ENCODE data around the gene PPP2R5C.

PPP2R5C gene

DNA sequence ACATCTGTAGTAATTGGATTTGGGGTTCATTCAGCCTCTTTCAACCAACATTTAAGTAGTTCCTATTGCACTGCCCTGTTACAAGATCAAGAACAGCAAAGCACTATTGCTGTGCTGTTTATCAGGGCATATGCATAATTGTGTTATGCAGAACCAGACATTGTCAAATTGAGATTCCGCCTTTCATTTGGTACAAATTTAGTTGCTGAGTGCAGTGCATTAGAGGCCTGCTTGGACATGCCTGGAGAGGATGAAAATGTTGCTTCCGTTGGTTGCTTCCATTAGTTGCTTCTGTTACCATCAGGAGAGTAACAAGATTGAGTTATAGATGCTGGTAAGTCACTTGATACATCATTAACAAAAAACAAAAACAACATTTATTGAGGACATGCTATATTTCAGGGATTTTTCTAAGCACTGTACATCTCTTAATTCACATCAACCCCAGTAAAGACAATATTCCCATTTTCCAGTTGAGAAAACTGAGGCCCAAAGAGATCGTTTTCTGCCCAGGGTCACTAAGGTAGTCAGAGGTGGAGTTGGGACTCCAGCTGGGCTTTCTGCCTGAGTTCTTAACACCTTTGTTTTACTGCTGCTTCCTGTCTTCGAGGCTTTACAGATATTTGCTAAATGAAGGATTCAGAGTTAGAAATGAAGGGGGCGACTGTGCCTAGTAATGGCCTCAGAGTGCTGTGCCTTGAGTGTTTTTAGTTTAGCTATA lies 79.3 kb downstream of the PPP2R5C start:
- DNase-seq (ENCODE audit: low read depth): no peak

DNA sequence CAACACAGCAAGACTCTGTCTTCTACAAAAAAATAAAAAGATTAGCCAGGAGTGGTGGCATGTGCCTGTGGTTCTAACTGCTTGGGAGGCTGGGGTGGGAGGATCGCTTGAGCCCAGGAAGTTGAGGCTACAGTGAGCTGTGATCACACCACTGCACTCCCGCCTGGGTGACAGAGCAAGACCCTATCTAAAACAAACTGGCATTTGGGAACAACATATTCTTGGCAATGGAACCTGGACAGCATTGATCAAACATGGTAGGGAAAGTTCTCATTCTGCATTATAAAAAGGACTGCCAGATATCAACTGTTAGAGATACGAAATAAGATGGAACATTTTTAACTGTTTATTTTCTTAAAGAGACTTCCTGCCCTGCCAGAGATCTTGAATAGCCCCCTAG lies 81.5 kb downstream of the PPP2R5C start:
- DNase-seq (ENCODE audit: low read depth): no peak

DNA sequence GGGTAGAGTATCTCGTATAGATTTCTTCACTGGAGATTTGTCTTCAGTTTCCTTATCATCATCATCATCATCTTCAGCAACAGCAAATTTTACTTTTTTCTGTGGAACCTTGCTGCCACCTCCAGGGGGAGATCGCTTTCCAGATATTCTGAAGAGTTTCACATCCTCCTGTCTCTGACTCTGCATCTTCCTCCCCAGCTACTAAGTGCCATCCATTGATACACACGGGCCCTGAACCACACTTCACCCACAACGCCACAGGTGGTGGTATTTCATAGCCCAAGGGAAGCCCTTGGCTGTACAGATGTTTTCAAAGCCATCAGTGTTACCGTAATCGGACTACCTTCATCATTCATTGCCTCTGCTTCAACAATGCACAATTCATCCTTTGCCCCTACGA lies 82.2 kb downstream of the PPP2R5C start:
- DNase-seq (ENCODE audit: low read depth): peak; percentile 42

DNA sequence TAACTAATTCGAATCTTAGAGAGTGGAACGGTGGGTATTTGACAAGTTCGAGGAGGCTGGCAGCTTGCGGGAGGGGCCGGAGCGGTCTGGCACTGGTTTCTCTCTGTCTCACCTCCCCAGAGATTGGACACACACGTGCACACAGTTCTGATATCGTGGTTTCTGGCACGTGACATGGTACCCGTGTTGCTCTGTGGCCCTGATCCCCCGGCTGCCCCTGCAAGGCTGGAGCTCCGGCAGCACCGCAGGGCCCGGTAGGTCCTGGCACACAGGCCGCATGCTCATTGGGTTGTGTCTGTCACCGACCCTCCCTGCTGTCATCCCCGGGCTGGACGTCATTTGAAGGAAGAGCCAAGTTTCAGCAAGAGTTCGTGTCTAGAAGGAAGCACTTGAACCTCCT lies 82.7 kb downstream of the PPP2R5C start:
- no peak for DNase-seq (ENCODE audit: low read depth)

DNA sequence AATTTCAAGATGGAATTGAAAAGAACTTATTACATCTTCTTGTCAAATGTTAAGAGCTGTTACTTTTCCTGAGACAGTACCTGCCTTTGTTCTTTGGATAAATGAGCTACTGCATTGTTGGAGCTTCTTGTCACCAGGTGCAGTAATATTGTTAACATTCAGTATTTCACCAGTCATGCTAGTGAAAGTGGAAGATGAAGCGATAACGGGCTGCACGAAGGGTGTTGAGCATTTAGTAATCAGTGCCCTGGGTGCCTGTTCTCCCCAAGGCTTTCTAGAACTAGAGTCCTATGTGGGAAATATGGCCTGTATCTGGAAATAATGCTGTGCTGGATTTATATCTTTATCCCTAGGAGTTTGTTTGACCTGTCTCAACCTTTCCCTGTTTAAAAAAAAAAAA lies 83.2 kb downstream of the PPP2R5C start:
- no peak for DNase-seq (ENCODE audit: low read depth)

DNA sequence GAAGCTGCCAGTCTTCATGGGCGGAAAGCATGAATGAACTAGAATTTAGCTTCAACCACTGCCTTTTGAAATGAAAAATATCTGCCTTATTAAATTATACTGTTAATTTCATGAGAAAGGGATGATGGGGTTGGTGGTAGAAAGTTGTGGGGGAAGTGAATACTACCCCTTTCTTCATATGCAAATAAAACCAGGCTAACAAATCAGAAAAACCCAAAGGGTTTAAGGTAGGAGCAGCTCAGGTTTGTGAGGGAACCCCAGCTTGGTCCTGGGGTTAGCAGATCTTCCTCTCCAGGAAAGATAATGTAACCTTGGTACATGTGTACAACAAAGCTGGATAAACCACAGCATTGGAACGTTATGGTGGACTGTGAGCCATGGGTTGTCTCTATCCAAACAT lies 84.0 kb downstream of the PPP2R5C start:
- DNase-seq (ENCODE audit: low read depth): no peak

DNA sequence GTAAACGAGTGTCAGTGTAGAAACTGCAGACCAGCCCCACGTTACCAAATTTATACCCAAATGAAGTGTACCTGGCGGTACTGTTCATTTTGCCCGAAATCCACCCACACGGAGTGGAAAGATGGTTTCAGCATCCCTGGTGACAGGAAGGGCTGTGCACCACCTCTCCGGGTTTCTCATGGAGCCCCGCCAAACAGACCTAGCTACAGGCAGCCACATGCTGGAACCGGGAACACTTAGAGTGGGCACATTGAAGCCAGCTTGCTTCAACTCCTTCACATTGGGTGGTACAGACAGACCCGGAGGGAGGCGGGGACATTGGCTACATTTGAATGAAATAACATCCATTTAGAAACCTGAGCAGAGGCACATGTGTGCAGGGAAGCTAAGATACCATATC lies 84.4 kb downstream of the PPP2R5C start:
- DNase-seq (ENCODE audit: low read depth): no peak

DNA sequence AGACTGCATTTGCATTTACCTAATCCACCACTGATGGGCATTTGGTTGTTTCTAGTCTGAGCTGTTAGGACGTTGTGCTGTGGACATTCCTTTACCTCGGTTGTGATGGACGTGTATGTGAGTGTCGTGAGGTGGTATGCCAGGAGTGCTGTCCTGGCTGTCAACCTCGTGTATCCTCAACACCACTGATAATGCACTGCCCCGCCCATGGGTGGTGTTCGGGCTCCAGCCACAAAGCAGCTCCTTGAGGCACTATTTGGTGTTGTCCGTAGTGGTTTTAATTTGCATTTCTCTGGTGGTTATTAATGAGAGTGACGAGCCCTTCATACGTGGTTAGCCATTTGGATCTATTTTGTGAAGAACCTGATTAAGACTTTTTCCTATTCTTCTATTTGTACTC lies 87.6 kb downstream of the PPP2R5C start:
- DNase-seq (ENCODE audit: low read depth): no peak

DNA sequence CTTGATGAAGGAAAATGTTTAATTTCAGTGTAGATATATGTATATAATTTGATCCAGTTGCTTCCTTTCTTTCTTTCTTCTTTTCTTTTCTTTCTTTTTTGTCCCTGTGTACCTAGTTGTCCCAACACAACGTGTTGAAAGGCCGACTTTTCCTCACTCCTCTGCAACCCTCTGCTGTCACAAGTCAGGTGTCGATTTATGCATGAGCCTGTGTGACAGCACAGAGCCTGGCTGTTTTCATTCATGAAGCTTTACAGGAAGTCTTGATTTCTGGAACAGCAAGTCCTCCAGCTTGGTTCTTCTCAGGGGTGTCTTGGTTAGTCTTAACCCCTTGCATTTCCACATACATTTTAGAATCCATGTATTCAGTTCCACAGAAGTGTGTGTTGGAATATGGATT lies 88.1 kb downstream of the PPP2R5C start:
- DNase-seq (ENCODE audit: low read depth): no peak

DNA sequence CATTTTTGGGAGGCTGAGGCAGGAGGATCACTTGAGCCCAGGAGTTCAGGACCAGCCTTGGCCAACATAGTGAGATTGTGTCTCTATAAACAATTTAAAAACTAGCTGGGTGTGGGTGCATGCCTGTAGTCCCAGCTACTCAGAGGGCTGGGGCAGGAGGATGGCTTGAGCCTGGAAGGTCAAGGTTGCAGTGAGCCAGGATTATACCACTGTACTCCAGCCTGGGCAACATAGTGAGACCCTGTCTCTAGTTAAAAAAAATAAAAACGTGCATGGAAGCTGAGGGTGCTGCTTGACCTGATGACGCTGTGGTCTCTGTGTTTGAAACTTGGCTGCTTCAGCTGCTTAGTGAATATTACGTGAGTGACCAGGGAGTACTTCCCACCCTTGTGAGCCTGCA lies 89.7 kb downstream of the PPP2R5C start:
- no peak for DNase-seq (ENCODE audit: low read depth)

DNA sequence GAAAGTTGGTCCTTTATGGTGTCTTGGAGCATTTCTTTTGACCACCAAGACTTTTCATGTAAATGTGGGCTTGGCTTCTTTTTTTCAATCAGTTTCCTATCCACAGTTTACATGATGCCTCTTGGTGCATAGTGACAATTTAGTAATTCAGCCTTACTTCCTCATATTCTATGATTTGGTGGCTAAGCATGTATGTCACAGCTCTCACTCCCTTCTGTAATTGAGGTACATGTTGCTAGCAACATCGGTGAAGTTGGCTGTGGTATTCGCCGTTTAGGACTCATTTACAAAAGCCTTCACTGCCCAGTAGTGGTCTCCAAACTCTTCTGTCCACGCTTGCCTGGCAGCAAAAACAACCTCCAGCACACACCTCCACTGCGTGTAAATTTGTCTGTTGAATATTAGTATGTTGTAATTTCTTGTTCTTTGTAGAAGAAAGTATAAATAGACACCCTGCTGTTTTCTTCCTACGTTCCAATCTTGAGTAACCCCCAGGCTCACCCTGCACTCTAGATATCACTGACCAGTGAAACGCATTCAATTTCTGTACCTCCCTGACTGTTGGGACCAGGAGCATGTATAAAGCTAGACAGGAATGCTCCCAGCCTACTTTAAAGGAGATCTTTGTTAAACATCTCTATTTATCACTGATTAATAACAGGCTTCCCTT lies 90.4 kb downstream of the PPP2R5C start:
- no peak for DNase-seq (ENCODE audit: low read depth)

DNA sequence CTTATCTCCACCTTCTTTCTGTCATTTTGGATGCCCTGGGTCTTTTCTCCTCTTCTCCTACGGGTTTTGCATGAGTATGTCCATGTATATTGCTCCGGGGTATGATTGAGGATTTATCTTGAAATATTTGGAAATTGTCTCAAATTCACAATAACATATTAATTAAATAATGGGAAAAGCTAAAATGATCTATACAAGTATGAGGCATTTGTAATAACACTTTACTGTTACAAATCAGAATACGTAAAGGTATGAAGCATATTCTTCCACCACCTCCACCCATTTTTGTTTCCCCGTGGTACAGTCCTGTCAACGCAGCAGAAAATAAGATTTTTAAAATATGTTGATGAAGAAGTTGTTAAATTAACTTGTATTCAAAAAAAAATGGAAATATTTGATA lies 91.3 kb downstream of the PPP2R5C start:
- DNase-seq (ENCODE audit: low read depth): no peak

DNA sequence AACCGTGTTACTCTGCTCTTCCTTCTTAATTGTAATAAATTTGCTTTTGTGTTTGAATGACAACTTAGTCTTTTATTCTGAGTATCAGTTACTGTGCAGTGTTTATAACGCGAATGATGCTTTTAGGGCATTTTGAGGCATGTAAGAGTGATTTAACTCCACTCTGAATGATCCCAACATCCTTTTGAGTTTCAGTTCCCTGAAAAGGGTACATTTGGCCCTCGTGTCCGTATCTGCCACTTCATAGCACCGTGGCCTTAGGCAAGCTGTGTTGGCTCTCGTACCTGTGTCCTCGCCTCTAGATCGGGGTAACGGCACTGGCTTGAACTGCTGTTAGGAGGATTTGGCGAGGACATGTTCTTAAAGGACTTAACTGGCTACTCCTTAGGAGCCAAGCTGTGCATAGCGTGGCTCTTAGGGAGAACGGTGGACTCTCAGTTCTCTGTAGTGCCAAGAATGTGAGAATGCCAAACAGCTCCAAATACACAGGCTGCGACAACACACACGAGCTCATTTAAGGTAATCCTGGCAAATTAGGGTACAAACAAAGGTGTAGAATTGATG lies 92.0 kb downstream of the PPP2R5C start:
- no peak for DNase-seq (ENCODE audit: low read depth)

DNA sequence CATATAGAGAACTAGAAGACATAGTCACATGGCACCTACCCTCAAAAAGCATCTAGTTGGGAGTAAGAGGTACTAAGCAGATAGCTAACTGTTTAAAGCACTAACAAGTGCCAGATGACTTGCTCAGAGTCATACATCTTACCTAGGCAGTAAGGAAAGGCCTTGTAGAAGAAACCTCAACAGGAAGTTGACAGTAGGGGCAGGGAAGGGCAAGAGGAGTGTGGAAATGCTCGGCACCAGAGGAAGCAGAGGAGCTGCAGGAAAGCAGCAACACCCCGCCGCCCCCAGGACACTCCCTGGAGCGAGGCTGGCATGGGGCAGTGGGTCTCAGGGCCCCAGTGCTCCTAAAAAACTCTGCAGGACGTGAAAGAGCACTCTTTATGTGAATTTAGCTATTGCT lies 92.9 kb downstream of the PPP2R5C start:
- DNase-seq (ENCODE audit: low read depth): no peak

DNA sequence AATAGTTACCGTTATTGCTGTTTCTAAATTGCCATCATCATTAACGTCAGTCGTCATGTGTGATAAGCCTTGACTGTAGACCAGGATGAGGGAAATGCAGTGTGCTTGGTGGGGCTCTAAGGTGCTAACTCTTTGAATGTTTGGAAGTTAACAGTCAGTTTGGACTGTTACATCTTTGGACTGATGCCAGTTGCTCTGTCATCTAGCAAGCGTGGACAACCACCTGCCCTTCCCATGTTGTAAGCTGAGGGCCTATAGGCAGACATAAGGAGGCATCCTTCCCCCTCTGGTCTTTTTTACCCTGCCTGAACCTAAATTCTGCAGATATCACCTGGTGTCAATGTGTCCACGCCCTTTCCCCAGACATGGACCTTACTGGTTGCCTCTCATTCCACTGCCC lies 94.4 kb downstream of the PPP2R5C start:
- DNase-seq (ENCODE audit: low read depth): no peak

DNA sequence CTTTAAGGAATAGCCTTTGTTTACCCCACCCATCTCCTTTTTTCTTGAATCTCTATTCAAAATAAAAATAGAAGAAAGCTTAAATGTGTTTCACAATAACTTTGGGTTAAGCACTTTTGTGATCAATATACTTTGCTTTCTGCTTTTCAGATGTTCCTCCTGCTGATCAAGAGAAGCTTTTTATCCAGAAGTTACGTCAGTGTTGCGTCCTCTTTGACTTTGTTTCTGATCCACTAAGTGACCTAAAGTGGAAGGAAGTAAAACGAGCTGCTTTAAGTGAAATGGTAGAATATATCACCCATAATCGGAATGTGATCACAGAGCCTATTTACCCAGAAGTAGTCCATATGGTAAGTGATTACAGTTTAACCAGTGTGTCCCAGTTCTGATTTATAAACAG lies 95.0 kb downstream of the PPP2R5C start:
- no peak for DNase-seq (ENCODE audit: low read depth)

DNA sequence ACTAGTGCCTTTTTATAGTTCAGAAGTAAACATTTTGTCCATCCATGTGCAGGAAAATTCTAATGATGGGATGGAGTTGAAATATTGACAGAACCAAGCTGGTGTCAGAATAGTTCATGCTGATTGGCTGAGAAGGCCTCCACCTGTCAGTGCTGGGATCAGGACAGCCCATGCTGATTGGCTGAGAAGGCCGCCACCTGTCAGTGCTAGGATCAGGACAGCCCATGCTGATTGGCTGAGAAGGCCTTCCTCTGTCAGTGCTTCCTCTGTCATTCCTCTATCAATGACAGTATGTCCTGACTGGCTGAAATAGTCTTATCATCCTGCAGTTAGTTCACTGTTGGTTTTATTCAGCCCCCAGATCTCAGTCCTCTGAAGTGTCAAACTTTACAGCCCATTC lies 95.7 kb downstream of the PPP2R5C start:
- DNase-seq (ENCODE audit: low read depth): no peak

DNA sequence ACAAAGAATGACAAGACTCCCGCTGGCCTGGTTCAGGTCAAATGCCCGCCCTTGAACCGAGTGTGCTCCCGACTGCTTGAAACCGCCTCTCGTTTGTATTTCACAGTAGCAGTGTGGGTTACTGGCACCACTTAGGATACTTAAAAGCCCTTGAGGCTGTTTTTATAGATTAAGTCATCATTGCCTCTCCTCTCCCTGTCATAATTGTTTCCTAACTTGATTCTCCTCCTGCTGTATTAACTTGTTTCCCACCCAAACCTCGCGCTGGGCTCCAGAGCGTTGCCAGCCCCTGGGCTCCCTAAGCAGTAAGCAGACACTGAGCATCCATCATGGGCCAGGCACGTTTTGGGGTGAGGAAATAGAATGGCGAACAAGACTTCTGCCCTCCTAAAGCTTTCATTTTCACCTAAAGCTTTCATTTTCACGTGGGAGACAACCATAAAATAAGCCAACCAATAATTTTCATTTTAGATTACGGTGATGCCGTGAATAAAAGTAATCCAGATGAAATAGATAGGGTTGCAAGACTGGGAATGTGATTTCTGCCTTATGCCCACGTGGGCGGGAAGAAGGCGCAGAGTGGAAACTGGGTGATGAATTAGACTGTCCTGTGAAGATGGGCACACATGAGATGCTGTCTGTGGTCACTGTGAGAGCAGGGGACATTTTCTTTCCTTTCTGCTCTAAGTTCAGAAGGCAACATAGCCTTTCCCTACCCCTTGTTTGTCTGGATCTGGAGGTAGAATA lies 97.5 kb downstream of the PPP2R5C start:
- no peak for DNase-seq (ENCODE audit: low read depth)

DNA sequence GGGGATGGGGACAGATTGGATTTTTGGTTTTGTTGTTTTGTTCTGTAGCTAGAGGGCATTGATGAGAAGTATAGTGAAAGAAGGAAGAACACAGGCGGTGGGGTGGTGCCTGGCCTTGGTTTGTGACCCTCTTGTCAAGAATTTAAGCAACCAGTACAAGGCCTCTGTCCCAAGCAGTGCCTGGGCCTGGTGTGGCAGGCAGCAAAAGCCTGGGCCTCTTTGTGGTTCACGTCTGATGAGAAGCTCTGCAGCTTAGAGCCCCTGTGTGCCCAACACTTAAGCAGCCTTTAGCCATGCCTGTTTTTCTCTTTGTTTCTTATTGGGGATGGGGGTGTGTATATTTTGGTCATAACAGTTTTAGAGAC lies 98.0 kb downstream of the PPP2R5C start:
- DNase-seq (ENCODE audit: low read depth): no peak

DNA sequence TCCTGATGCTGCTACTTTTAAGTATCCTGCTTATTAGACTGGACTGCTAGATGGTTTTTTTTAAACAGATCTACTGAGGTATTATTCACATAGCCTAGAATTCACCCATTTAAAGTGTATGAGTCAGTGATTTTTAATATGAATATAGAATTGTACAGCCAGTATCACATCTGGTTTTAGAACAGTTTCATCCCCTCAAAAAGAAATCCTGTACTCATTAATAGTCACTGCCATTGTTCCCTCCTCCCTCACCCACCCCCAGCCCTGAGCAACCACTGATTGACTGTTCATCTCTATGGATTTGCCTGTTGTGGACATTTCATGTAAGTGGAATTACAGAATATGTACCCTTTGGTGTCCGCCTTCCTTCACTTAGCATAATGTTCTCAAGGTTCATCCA lies 98.4 kb downstream of the PPP2R5C start:
- no peak for DNase-seq (ENCODE audit: low read depth)

DNA sequence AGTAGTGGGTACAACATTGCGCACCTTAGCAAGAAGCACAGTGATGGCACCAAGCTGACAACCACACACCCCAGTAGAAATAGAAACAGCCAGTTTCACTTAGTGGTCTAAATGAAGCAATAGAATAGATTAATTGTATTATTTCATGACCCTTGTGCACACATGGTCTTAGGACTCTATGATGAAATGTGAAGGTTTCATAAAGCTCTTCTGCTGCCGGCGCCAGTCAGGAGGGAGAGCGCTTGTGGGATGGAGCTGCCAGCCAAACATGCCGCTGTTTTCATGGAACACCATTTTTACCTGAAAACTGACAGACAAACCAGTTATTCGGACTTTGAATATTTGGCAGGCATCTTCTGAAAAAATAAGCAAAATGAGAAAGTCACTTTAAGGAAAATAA lies 100.0 kb downstream of the PPP2R5C start:
- no peak for DNase-seq (ENCODE audit: low read depth)

DNA sequence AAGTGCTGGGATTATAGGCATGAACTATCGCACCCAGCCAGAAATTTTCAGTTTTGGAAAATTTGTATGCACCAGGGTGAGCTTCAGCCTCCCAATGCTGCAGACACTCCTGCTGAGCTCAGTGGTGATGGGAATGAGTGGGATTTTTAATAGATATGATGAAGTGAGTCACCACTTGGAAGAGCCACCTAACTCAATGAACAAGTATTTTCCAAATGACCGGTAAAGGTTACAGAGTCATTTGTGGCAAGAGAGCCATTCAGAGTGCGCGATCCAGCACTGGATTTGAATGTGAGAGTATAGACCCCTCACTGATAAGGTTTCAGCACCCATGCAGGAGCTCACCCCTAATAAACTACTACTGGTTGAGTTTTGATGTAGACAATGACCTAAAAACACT lies 100.7 kb downstream of the PPP2R5C start:
- no peak for DNase-seq (ENCODE audit: low read depth)

DNA sequence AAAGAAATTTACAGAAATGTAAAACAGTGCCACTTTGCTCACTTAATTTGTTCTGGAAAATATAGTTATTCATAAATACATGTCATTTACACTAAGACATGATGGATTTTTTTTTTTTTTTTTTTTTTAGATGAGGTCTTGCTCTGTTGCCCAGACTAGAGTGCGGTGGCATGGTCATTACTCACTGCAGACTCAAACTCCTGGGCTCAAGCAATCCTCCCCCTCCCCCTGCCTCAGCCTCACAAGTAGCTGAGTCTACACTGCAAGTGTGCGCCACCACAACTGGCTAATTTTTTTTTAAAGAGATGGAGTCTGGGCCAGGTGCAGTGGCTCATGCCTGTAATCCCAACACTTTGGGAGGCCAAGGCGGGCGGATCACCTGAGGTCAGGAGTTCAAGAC lies 101.2 kb downstream of the PPP2R5C start:
- DNase-seq (ENCODE audit: low read depth): no peak
